HG03439 (cell line): ENCODE data around the gene MRAP2.

Source experiments
- ATAC-seq: cut with Tn5 transposase; IDR thresholded peaks from one replicate; pipeline ENCODE4 v1.9.1; 2021; ENCODE audit warnings: mild to moderate bottlenecking, moderate library complexity; ENCODE audit not compliant: unreplicated experiment

Gene MRAP2, protein sequence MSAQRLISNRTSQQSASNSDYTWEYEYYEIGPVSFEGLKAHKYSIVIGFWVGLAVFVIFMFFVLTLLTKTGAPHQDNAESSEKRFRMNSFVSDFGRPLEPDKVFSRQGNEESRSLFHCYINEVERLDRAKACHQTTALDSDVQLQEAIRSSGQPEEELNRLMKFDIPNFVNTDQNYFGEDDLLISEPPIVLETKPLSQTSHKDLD

DNA sequence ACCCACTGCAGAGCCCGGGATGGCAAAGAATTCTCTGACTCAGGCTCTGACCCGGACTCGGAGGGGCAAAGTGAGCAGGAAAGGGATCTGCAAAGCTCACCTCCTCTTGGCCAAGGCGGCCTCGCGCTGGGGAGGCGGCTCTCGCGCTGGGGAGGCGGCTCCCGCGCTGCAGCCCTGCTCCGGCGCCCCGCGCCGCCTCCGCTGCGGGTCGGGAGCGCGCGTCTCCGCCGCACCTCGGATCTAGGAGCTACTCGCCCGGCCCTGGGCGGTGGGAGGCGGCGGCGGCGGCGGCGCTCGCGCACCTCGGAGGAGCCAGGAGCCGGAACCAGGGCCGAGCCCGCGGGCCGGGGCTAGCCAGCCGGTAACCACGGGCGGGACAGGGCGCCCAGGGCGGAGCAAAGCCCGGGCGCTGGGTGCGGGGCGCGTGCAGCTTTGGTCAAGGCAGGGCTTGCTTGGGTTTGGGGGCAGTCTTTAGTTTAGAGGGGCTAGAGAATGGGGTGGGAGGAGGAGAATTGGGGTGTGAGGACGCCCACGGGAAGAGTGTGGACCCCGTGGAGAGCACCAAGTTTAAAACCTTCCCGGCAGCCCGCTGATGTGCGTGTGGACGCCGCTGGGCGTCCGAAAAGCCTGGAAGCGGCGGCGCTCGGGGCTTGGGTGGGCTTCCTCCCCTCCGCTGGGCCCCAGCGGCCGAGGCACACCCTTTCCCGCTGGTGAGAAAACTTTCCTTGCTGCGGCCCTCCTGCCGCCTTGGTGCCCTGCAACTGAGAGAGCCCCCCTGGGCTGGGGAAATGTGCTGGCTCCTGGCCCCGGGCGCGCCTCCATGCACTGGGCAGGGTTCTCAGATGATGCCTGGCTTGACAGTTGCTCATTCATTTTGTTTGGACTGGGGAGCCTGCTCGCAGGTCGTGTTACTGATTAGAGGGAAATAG is at the start of gene MRAP2:
Gene MRAP2 (plus strand): TSS at position 250 of the 929 bp plus-strand sequence. CDS start 21,547 bp downstream, outside the sequence.
- ATAC-seq = no peak

DNA sequence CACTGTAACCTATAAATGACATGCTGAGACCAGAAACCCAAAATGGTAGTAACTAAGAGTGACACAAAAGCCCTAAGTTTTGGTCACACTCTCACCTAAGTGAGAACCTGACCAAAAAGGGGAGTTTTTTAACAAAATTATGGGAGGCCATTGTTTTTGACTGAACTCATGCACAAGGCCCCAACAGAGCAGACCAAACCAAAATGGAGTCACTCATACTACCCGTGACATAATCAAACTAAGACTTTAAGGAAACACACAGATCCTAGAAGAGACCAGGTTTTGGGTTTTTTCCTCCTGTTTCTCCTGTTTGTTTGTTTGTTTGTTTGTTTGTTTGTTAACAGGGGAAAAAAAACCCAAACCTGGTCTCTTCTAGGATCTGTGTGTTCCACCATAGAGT is 49.2 kb upstream of the MRAP2 start:
- no peak for ATAC-seq

DNA sequence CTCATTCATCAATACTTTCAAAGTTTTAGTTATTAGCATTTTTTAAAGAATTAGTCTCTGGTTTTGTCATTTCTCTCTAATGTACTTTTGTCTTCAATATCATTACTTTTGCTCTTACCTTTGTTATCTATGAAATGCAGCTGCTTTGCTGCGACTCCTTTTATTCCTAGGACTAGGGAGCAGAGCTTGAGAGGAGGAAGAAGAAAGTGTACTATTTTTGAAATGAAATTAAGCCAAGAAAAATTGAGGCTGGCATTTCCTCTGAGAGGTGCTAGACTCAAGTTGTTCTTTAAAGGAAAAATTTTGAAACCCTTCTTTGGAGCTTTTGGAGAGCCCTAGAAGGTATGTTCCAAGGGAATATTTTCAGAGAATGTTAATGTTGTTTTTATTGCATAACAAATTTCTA is 48.3 kb upstream of the MRAP2 start:
- no peak for ATAC-seq

DNA sequence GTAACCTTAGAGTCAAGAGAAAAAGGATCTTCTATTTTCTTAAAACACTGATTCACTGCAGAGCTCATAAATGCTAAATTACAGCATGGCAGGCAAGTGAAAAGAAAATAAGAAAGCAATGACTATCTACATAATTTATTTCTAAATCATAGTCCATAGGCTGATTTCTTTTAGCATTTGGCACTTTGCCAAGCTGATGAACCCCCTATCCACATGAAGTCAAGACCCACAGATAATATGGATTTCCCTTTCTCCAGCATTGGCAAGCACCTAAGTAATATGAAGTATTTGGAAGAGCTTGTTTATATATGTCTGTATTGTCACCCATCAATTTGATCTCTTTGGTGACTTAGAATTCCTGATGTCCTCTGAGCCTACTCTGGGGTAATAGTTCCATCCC is 47.9 kb upstream of the MRAP2 start:
- ATAC-seq = no peak

DNA sequence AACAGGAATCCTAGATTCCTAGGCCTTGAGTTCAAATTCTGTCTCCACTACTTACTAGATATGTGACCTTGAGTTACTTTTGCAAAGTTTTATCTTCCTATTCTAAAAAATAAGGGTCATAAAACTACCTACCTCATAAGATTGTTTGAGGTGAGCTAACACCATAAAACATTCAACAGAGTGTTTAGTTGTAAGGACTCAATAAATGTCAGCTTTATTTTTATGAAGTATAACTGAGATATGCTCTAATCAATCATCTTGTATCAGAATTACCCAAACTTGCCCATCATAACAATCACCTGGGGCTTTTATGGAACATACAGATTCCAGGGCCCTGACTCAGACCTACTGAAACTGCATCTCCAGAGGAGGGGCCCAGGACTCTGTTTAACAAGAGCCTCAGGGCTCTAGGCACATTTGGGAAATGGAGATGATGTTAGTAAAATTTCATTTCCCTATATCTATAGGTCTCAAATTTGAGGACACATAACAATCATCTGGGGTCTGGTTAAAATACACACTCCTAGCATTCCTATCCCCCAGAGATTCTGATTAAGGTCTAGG is 35.5 kb upstream of the MRAP2 start:
- ATAC-seq = no peak

DNA sequence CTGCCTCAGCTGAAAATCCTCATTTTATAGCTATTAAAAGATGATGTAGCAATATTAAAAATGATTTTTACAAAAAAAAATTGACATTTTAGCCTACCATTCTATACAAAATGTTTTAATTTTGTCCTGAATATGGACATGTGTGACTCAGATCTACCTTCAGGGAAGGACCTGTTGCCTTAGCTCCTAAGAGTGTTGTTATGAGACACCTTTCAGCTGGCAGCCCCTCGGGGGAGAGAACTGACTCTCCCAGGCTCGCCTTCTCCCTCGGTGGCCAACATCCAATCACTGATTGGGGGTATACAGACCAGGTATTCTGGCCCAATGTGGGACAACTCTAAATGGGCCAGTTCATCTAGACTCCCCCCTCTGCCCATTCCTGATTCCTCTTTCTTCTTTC is 32.5 kb upstream of the MRAP2 start:
- no peak for ATAC-seq

DNA sequence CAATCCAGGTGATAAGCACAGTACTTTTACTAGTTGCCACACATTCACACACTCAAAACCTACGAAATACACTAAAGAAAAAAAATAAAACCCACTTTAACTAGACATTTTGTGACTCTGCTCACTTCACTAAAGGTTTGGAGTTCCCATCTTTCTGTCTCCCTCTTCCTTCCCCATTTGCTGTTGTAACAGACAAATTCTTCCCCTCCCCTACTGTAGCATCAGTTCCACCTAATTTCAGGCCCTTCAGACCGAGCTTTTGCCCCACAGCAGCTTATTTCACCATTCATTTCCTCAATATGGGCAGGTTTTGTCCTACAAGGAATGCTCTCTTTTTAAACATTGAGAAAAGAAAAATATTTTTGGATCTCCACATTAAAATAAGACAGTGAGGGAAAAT is 31.3 kb upstream of the MRAP2 start:
- ATAC-seq = no peak

DNA sequence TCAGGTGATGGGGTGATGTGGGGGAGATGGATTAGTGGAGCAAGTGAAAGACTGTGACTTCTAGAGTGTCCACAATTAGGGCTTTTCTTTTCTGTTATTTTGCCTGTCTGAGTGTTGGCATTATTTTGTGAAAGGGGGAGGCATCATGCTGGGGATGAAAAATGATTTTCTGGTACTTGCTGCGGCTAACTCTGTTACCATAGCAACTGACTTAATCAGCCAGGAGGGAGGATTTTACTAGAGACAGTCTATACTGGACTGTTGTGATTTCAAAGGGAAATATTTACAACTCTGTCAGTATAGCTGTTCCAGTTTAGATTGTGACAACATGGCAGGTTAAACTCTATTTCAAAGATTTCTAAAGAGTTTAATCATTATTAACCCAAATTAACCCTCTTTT is 30.4 kb upstream of the MRAP2 start:
- no peak for ATAC-seq

DNA sequence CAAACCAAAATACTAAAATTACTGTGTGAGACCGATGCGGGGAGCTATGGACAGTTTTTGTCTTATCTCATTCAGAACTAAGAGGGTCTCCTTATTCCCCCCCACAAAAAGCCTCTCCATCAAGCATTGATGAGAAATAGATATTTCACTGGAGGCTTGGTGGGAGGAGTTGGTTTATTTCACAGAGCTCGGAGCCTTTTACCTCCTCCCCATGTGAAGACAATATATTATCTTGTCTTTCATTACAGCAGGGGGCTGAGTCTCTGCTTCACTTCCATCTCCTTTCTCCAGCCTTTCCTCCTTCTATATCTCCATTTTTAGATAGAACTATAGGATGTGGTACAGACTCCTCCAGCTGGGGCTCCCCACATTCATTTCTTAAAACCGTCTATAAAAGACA is 29.9 kb upstream of the MRAP2 start:
- no peak for ATAC-seq

DNA sequence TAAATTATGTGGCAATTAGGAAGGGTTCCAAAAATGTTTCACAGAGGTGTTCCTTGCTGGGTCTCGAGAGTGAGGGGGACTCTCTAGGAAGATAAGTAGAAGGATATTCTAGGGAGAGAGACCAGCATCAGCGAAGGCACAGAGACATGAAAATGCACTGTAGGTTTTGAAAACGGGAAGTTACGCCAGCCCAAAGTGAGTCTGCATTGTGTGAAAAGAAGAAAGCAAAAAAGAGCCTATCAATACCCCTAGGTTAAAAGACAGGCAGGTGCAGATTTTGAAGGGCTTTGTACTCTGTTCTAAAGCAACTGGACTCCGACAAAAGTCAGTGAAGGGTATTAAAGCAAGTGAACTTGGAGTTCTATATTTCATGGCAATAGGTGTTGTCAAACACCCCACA is 25.7 kb upstream of the MRAP2 start:
- no peak for ATAC-seq

DNA sequence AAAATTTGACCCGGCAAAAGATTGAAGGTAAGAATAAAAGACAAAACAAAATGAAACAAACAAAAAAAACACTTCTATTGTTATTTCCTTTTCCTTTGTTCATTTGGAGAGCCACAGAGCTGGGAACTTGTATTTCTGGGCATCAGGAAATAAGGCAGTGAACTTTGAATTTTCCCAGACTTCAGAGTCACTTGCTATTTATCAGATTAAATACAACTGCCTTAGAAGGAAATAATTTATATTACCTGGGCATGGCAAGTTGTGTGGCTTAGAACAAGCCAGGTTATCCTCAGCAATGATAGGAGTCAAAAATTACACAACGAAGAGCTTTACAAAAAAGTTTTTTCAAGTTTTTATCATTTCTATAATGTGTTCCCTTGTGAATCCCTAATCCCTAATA is 20.2 kb upstream of the MRAP2 start:
- no peak for ATAC-seq

DNA sequence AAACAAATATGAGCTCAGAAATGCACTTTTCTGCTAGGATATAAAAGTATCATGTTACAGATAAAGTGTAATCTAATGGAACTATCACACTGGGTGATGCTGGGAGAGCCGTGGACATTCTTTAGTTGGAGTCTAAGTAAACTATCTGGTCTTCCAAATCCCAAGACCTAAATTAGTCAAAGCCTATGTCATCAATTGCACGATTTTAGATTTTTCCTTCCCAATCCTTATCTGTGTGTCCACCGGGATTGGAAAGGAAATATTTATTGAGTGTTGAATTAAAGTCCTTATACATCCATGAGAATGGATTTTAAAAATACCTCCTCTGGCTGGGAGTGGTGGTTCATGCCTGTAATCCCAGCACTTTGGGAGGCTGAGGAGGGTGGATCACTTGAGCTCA is 19.6 kb upstream of the MRAP2 start:
- no peak for ATAC-seq

DNA sequence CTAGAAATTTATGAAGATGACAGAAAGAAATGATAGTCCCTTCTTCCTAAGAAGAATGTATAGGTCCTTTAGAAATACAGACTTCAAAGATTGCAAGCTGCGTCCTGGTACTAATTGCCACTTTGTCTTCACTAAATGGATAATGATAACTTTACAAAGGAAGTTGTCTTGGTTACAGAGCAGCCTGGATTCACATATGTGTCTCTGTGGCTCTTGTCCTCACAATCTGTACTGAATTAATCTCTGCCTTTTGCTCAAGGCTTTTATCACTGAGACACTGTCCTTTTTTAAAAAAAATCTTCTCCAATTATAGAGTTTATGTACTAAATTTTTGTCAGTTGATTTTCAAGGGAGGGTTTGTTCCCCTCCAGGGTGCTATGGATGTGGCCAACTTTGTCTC is 17.5 kb upstream of the MRAP2 start:
- ATAC-seq = no peak

DNA sequence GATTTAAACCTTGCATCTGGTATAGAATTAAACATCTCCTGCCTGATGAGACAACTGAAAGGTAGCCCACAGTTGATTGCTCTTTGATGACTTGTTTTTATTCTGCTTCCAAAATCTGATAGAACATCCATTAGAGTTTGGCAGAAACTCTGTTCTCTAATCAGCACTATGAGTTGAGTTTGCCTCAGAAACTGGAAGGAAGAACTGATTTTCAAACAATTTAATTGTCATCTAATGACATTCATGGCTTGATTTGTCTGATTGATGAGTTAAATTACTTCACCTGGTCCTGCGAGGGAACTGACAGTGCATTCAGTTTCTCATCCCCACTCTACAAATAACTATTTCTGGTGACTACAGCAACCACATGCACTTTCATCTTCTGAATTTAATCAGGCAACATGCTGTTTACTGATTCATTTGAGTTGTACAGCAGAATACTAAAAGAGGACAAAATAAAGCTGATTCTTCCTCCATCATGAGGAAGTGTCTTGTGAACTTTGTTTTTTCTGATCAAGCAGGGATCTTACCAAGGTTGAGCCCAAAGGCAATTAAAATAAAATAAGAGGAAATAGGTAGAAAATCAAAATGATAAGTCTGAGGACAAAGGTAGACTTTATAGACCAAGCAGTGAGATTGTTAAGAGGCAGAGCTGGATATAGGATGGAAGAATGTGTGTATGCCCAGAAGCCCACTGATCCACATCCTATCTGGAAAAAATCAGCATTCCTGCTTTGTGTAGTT is 15.7 kb upstream of the MRAP2 start:
- ATAC-seq = peak; percentile 88

DNA sequence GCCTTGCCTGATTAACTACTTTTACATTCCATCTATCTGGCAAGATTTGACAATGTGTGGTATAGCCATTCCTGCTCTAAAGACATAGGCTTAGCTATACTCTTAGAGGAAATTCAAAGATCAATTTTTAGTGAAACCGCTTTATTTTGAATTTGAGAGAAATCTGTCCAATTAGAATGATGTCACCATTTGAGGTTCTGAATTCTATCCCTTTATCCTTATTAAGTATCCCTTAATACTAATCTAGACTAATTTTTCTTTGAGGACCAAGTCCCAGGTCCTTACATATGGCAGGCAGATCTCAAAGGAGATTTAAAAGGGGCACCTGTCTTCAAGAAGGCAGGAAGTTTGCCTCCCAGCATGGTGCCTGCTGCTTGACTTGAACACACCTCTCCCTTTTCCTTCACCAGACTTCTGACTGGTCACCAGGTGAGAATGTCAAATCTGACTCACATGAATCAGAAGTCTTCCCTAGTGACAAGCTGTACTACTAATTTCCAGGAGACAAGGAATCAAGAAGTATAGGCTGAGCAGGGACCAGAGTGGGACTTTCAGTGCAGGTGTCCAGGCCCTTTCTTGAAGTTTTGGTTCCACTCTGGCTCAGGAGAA is 15.0 kb upstream of the MRAP2 start:
- no peak for ATAC-seq

DNA sequence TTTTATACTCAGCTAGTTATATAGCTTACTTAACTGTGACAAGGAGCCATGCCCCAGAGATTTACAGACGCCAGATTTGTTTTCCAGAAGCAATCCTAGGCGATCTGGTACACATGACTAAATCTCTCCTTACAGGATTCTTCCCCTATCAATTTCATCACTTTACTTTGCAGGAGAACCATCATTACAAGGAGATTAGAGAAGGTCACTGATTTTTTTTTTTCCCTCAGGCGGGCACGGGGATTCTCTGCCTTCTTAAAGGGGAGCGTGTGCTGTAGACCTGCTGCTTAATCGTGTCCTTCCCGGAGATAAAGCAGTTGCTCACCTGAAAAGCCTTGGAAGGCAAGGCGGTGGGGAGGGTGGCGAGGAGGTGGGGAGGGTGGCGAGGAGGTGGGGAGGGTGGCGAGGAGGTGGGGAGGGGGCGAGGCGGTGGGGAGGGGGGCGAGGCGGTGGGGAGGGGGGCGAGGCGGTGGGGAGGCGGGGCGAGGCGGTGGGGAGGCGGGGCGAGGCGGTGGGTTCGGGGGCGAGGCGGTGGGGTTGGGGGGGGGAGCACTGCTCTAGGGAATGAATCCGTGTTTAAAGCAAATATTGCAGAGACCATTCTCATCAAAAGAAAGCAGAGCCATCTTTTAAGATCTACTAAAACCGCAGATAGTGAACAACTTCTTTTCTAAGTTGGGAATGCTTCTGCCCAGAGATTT is 14.3 kb upstream of the MRAP2 start:
- ATAC-seq = no peak

DNA sequence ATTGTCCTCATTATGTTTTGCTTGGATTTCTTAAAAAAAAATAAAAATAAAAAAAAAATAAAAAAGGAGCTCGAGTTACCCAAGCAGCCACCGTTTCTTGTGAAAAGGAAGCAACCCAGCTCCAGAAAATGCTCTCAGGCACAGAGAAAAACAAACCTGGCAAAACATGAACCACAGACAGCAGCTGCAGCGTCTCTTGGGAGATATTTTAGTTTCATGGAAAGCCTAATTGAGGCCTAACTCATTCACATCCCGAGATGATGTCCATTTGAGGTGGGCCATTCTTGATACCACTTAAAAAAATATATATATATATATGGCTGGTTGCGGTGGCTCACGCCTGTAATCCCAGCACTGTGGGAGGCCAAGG is 13.7 kb upstream of the MRAP2 start:
- no peak for ATAC-seq

DNA sequence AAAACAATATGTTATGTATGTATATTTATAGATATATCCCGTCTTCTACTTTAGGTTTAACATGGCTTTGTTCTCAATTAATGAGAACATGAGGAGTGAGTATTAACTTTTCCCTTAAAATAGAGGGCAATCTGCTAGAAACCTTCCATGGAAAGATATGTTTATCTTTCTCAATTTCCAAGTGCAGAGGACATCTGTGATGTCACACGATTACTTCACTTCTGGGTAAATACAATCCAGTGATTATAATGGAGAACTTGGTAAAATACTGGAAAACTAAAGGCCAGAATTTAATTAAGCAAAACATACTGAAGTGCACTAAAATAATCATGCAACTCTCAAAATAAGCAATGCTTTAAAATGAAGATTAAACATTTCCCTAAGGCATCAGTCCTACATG is 11.9 kb upstream of the MRAP2 start:
- ATAC-seq = no peak

DNA sequence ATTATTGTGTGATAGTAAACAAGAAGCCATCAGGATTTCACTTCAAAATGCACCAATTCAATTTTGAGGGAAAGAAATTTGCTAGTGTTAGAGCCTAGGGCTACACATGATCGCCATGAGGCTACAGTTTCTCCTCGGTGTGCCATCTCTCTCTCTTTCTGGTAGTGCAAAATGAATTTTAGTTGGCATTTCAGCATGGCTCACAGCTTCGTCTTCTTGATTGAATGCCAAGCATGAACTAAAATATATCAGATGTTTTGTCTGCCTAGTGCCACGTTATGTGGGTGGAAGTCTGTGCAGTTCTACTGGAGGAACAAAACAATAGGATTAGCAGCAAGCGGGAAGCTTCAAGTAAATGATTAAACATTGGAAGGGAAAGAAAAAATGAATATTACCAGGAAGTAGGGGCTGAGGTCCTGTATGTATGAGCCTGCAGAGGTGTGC is 6.8 kb upstream of the MRAP2 start:
- no peak for ATAC-seq
